HG02884 (cell line): ENCODE measurements around the gene CTNNB1.
A peak's percentile ranks its signal among the peaks of the same experiment; 100 is the strongest.

ENCODE experiments used
- ATAC-seq: cut with Tn5 transposase; IDR thresholded peaks from one replicate; pipeline ENCODE4 v1.9.1; 2021; ENCODE audit warnings: mild to moderate bottlenecking, moderate library complexity; ENCODE audit not compliant: unreplicated experiment

CTNNB1 gene

GRCh38 chr3:41198950-41199865 lies at the start of gene CTNNB1:
CTNNB1 (plus strand) TSS chr3:41199505; CDS start chr3:41224069, 24,564 bp downstream.
- ATAC-seq, result peak; percentile 63

DNA sequence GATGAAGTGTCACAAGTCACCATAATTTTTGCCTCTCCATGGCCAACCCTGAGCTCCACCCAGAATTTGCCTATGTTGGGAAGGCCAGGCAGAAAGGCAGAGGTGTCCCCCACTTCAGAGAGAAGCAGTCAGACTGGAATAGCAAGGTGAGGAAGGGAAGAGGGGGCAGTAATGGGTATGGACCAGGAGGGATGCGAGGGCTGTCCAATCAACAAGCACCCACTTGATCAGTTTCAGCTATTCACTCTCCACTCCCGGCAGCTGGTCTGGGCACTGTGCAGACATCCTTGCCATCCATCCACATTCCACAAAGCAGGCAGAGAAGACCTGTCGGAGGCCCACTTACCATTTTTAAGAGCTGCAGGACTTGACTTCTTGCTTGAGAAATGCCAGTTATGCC lies 43.5 kb upstream of the CTNNB1 start:
- ATAC-seq, result no peak

DNA sequence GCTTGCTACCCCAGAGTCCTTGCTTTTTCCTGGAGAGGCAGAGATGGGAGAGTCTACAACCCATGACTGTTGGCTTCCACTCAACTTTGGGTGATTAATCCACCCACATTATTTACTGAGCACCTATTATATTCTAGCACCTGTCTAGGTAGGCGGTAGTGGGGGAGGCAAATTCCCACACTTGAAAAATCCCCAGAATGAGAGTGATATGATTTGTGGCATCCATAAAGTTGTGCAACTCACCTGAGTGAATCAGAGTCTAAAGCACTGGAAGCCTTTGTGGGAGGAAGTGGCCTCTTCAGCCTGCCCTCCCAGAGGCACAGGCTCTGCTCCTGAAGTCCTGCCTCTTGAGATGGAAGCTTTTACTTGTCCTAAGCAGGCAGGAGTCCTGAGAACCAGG lies 40.4 kb upstream of the CTNNB1 start:
- no peak for ATAC-seq

- no peak for ATAC-seq
These were observed 39.6 kb upstream of the CTNNB1 start for GRCh38 chr3:41159588-41160189.

- no peak for ATAC-seq
These were observed 36.8 kb upstream of the CTNNB1 start for GRCh38 chr3:41162541-41162940.

GRCh38 chr3:41163006-41163405 lies 36.3 kb upstream of the CTNNB1 start:
- ATAC-seq, result no peak

DNA sequence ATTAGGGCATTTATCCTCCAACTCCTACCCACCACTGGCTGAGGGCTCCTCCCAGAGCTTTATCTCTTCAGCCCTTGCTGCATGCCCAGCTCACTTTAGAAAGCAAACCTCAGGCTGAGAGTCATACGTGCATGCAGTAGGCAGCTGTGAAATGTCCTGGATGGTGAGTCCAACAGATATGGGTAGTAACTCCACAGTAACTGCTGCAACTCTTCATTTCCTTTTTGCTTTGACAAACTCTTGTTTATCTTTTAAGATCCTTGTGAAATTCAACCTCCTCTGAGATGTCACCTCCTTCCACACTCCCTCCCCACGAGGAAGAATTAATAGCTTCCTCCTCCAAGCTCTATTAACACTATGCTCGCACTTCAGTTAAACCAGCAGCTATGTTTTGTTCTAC lies 35.9 kb upstream of the CTNNB1 start:
- ATAC-seq, result no peak

GRCh38 chr3:41164777-41165176 lies 34.5 kb upstream of the CTNNB1 start:
- no peak for ATAC-seq

- no peak for ATAC-seq
These were observed 31.4 kb upstream of the CTNNB1 start for GRCh38 chr3:41167722-41168497.

GRCh38 chr3:41169023-41169422 lies 30.3 kb upstream of the CTNNB1 start:
- ATAC-seq, result no peak

DNA sequence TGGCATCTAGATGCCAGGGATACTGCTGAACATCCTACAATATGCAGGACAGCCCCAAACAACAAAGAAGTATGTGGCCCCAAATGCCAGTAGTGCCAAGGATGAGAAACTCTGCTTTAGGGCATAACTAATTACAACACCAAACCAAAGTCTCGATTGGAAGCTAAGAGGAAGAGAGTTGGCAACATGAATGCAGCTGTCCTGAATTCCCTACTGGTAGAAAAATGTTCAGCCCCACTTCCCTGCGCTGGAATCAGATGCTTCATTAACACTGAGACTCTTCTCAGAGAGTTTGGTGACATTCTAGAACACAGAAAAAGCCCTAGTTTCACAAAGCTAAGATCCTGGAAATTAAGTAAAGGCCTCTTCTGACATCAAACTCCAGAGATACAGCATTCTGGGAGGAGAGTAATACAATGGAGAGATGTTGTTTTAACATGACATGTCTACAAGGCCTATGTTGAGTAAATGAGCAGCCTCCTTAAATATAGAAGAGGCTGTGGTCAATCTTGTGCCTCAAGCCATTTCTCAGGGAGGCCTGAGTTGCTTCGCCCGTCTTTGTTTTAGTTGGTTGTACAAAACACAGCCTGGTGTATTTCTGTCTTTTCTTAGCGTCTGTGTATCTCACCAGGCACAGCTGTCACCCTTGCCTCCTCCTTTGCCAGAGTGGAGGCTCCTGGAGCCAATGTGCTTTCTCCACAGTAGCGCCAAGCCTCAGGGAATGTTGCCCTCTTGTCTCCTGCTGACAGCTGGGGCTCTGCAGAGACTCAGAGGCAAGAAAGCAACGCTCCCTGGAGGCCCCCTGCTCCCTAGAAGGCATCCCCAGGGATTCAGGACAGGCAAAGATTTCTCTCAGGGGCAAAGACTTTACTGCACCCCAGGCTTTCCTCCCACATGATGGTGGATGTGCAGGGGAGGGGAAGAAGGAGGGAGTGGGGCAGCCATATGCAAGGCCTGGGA lies 25.1 kb upstream of the CTNNB1 start:
- no peak for ATAC-seq

- no peak for ATAC-seq
These were observed 23.9 kb upstream of the CTNNB1 start for GRCh38 chr3:41175365-41175764.

DNA sequence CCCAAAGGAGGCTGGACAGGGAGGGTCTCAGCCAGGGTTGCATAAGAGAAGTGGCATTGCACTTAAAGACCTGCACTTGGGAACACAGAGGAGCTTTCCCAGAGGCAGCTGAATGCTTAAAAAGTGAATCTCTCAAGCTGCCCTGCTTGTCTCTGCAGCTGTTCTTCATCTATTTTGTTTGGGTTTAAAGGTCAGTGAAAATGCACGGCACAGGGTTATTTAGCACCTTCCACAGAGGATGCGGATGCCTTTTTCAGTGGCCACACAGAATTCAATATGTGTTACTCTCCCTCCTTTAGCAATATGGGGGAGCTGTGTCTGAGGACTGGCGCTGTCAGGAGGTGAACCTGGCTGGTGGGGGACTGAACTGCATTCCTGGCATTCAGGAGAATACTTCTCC lies 22.7 kb upstream of the CTNNB1 start:
- ATAC-seq, result no peak

- no peak for ATAC-seq
These were observed 20.7 kb upstream of the CTNNB1 start for GRCh38 chr3:41178576-41178975.

DNA sequence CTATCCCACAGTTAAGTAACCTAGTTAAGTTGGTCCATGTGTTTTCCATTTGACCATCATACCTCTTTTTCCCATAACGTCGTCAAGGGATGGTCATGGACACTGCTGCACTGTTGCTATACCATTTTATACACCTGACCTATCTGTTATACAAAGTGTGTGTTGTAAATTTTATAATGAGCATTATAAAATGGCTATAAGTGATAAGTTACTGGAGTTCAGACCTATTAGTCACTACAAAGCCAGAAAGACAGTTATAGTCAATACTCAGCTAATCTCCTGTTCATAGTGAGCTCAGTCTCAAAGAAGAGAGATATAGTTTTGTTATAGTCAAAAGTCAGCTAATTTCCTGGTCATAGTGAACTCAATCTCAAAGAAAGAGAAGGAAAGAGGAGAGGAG lies 18.9 kb upstream of the CTNNB1 start:
- ATAC-seq, result no peak

DNA sequence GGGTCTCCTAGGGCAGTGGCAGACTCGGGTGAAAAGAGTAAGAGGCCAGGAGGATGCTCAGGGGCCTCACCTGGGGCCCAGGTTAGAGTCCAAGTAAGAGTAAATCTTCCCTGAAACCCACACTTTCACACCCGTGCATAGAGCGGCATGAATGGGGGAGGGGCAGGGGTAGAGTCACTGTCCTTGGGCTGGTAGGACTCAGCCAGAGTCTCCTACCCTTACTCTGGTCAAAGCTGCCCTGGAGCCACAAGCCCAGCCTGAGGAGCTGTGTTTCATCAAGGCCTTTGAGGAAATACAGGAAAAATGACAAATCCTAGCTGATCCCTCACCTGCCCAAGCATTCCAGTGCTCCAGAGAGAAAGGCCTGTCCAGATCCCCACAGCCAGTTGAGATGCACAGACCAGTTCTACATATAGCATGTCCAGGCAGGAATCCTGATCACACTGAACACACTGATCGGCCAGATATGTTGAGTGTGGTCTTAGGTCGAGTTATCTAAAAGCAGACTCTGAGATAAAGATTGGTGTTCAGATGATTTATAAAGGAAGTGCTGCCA lies 16.7 kb upstream of the CTNNB1 start:
- no peak for ATAC-seq

GRCh38 chr3:41184394-41184793 lies 14.9 kb upstream of the CTNNB1 start:
- ATAC-seq, result no peak

DNA sequence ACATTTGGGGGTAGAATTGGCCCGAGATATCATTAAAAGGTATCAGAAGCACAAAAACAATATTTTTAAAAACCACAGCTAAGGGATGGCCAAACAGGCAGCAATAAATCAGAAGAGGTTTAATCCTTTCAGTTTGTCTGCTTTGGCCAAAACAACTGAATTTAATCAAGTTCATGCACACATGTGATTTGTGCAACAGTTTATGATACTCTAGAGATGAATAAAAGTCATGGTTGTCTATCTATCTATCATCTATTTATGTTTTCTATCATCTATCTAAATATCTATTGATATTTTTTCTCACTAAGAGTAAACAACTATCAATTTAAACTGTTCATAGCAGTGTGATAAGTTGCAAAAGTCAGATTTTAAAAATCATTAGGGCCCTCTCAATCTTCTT lies 13.0 kb upstream of the CTNNB1 start:
- no peak for ATAC-seq

DNA sequence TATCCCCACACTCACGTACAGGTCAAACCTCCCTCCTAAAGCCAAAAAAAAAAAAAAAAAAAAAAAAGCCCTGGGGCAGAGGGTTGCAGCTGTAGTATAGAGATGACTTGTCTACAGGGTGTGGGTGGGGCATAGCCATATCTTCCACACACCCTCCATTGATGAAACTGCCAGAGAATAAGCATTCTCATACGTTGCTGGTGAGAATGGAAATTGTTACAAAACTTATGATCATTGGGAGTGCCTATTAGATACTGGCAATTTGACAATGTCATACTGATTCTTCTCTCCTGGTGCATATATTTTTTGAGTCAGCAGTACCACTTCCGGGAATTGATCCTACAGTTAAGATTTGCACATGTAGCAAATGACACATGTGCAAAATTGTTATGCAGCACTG lies 11.0 kb upstream of the CTNNB1 start:
- no peak for ATAC-seq
